B cell (primary cell): ENCODE data around the gene TLK1. TPM values are rescaled to one million over a fixed set of nuclear protein-coding genes. Genes with fewer than 3 reads are reported as not detected.
A peak's percentile ranks its signal among the peaks of the same experiment; 100 is the strongest.

Source experiments
- ATAC-seq: fragments of 200-7000 bp; cut with Tn5 transposase; one replicate; pipeline ENCODE4 v1.10.0; 2021; ENCODE audit warnings: low read depth, mild to moderate bottlenecking, moderate number of reproducible peaks, moderate library complexity
- CTCF ChIA-PET: fragments of 350-600 bp; sonication (Branson Sonifier 250); formaldehyde crosslinking; loops from one replicate; lab custom pipeline; 2021; ENCODE audit warnings: antibody characterized with exemption, inconsistent platforms; lab: Charles Lee
- POLR2A ChIA-PET: fragments of 350-600 bp; sonication (Branson Sonifier 250); formaldehyde crosslinking; loops from one replicate; lab custom pipeline; 2021; ENCODE audit warnings: antibody characterized with exemption; lab: Charles Lee
- DNase-seq: peaks from one replicate; pipeline ENCODE4 v3.0.0; 2013
- H2AFZ ChIP-seq: 2 replicates; pipeline ENCODE4 v1.6.1; 2012; ENCODE audit warnings: mild to moderate bottlenecking, low read depth, low read length; ENCODE audit not compliant: insufficient read depth, poor library complexity, severe bottlenecking
- H3K27ac ChIP-seq, 2 donors: 1 replicate in 1 of 2; 2 replicates in 1 of 2; pipeline ENCODE4 v1.5.1; 2012 to 2013; ENCODE audit warnings: low read length in 2 of 2, mild to moderate bottlenecking in 2 of 2, moderate library complexity in 1 of 2
- H3K27me3 ChIP-seq, 4 experiments: fragments of 200-600 bp in 1 of 4; sonication (generic) in 1 of 4; replicated peaks in 1 of 4; 1 replicate in 2 of 4; 2 replicates in 2 of 4; pipeline versions ENCODE4 v1.6.1 to v1.7.0; 2013 to 2016; ENCODE audit warnings: low read length in 3 of 4, mild to moderate bottlenecking in 2 of 4, mixed read lengths in 1 of 4, moderate library complexity in 1 of 4; ENCODE audit not compliant: insufficient read depth in 4 of 4, control insufficient read depth in 3 of 4; ENCODE audit errors: control extremely low read depth in 1 of 4
- H3K36me3 ChIP-seq, 2 experiments: replicated peaks in 1 of 2; 1 replicate in 1 of 2; 2 replicates in 1 of 2; pipeline versions ENCODE4 v1.6.1 to v1.7.1; 2013; ENCODE audit warnings: low read length in 1 of 2; ENCODE audit not compliant: insufficient read depth in 2 of 2, control insufficient read depth in 1 of 2; ENCODE audit errors: control extremely low read depth in 1 of 2, extremely low read depth in 1 of 2
- H3K4me1 ChIP-seq, 2 donors: fragments of 200-600 bp in 1 of 2; sonication (generic) in 1 of 2; 1 replicate in 1 of 2; 2 replicates in 1 of 2; pipeline versions ENCODE4 v1.5.1 to v1.6.1; 2013 to 2017; ENCODE audit warnings: low read length in 2 of 2; ENCODE audit not compliant: control insufficient read depth in 2 of 2, insufficient read depth in 2 of 2
- H3K4me2 ChIP-seq: replicated peaks from 2 replicates; pipeline ENCODE3; 2012; ENCODE audit warnings: mild to moderate bottlenecking, low read depth, low read length; ENCODE audit not compliant: poor library complexity, severe bottlenecking
- H3K4me3 ChIP-seq, 5 experiments: fragments of 200-600 bp in 1 of 5; sonication (generic) in 1 of 5; 1 replicate in 3 of 5; 2 replicates in 2 of 5; pipeline versions ENCODE4 v1.5.1 to v1.7.0; 2011 to 2016; ENCODE audit warnings: low read length in 4 of 5, mild to moderate bottlenecking in 4 of 5, low read depth in 2 of 5, control low read depth in 1 of 5, moderate library complexity in 1 of 5; ENCODE audit not compliant: insufficient read depth in 1 of 5; ENCODE audit errors: control extremely low read depth in 1 of 5, extremely low read depth in 1 of 5
- H3K79me2 ChIP-seq: fragments of 200-600 bp; sonication (generic); one replicate; pipeline ENCODE4 v1.6.0; 2016; ENCODE audit warnings: low read length; ENCODE audit not compliant: control insufficient read depth, insufficient read depth
- H3K9ac ChIP-seq: fragments of 200-600 bp; sonication (generic); 2 replicates; pipeline ENCODE4 v1.6.1; 2017; ENCODE audit warnings: mild to moderate bottlenecking, low read length, moderate library complexity
- H3K9me3 ChIP-seq, 3 donors: one replicate each; pipeline versions ENCODE4 v1.6.1 to v1.7.1; 2013; ENCODE audit warnings: low read length in 2 of 3; ENCODE audit not compliant: control insufficient read depth in 2 of 3, insufficient read depth in 1 of 3; ENCODE audit errors: control extremely low read depth in 1 of 3
- H4K20me1 ChIP-seq: 2 replicates; pipeline ENCODE4 v1.6.0; 2012; ENCODE audit warnings: mild to moderate bottlenecking, low read length; ENCODE audit not compliant: insufficient read depth, control insufficient read depth, poor library complexity, severe bottlenecking
- H3K27ac Mint-ChIP-seq: one replicate; pipeline ENCODE4 v1.8.0; 2021; ENCODE audit warnings: mixed read lengths
- H3K27me3 Mint-ChIP-seq: one replicate; pipeline ENCODE4 v1.8.0; 2021; ENCODE audit warnings: mixed read lengths
- H3K4me1 Mint-ChIP-seq: one replicate; pipeline ENCODE4 v1.8.0; 2021; ENCODE audit warnings: mixed read lengths
- H3K4me3 Mint-ChIP-seq: one replicate; pipeline ENCODE4 v1.8.0; 2021; ENCODE audit warnings: mixed read lengths
- H3K9me3 Mint-ChIP-seq: one replicate; pipeline ENCODE4 v1.8.0; 2022; ENCODE audit warnings: mixed read lengths; ENCODE audit not compliant: insufficient read depth
- EZH2 ChIP-seq: IDR thresholded peaks from 2 replicates; pipeline ENCODE4 v1.6.1; 2012; ENCODE audit warnings: borderline replicate concordance, low read depth, mild to moderate bottlenecking, moderate library complexity, low read length; ENCODE audit not compliant: insufficient read depth, poor library complexity, severe bottlenecking
- WGBS: methylation state at CpG from one replicate; pipeline ENCODE4 v1.1.5; 2013; ENCODE audit warnings: missing lambda C conversion rate; ENCODE audit not compliant: insufficient coverage; 5-methylcytosine and 5-hydroxymethylcytosine counted together
- intact Hi-C: fragments of 100-400 bp; cut with micrococcal nuclease; formaldehyde crosslinking; loops from one replicate; pipeline ENCODE4 v1.10.0; 2022
- polyA plus RNA-seq: library from polyadenylated mRNA; depleted of rRNA; stranded (reverse); fragments of >200 nt; gene quantifications from 2 replicates; pipeline ENCODE4 v1.2.3, GENCODE V29; 2012
- total RNA-seq, 2 donors: library from RNA; stranded (reverse); fragments of 120-200 nt in 1 of 2; gene quantifications; 1 replicate in 1 of 2; 2 replicates in 1 of 2; pipeline versions ENCODE4 v1.2.3 to v1.2.4, GENCODE V29; 2013 to 2022
- TF ChIP-seq, protein P1 (sequence below): fragments of 200-600 bp; IDR thresholded peaks from one replicate; pipeline ENCODE4 v1.8.0; 2022; ENCODE audit warnings: antibody characterized with exemption, mild to moderate bottlenecking

The TLK1 gene
- total and polyA plus RNA-seq, 2 donors (not counting 1 experiment from before 2014, with no cell fraction given): 13.8 to 186 TPM

DNA sequence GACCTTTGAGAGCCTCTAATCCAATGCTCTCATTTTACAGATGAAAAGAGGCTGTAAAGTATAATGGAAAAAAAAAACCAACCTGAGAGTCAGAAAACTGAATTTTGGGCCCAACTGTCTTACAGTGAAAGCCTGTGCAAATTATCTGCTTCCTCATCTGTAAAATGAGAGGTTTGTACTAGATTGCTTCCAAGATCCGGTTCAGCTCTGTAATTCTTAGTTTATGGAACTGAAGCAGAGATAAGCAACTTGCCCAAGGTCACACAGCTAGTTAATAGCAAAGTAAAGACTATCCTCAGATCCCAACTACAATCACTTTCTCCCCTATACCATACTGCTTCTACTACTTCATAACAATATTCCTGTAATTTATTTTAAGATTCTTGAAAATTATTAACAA is 6.3 kb downstream of the TLK1 start:
- no peaks in the 10 kb centered on the region for H3K27me3 ChIP-seq
- no peaks in the 10 kb centered on the region for H3K36me3 ChIP-seq
- H3K9ac ChIP-seq: no peak overlapping the region
- no peaks in the 10 kb centered on the region for H3K27me3 Mint-ChIP-seq
- no peak for DNase-seq
- no peak for ATAC-seq
- peak overlapping the region in 1 of 2 donors; percentile 40 for H3K27ac ChIP-seq
- peaks cover 100% of the 10 kb centered on the region for H3K79me2 ChIP-seq
- H3K27ac Mint-ChIP-seq: peak overlapping the region; percentile 5
- peaks cover 76% of the 10 kb centered on the region for H3K4me1 Mint-ChIP-seq
- peaks cover 39% of the 10 kb centered on the region for H4K20me1 ChIP-seq
- no peak overlapping the region for H2AFZ ChIP-seq
- TF ChIP-seq EZH2: no peak
- TF ChIP-seq, protein P1, sequence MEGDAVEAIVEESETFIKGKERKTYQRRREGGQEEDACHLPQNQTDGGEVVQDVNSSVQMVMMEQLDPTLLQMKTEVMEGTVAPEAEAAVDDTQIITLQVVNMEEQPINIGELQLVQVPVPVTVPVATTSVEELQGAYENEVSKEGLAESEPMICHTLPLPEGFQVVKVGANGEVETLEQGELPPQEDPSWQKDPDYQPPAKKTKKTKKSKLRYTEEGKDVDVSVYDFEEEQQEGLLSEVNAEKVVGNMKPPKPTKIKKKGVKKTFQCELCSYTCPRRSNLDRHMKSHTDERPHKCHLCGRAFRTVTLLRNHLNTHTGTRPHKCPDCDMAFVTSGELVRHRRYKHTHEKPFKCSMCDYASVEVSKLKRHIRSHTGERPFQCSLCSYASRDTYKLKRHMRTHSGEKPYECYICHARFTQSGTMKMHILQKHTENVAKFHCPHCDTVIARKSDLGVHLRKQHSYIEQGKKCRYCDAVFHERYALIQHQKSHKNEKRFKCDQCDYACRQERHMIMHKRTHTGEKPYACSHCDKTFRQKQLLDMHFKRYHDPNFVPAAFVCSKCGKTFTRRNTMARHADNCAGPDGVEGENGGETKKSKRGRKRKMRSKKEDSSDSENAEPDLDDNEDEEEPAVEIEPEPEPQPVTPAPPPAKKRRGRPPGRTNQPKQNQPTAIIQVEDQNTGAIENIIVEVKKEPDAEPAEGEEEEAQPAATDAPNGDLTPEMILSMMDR: no peak
- H3K4me3 ChIP-seq: no peak overlapping the region
- intact Hi-C loops: no loop called here
- H3K9me3 Mint-ChIP-seq: no peaks in the 10 kb centered on the region
- peak overlapping the region; percentile 18 for H3K4me2 ChIP-seq
- peaks cover 0 to 3% (median 0%) of the 10 kb centered on the region in 3 donors for H3K9me3 ChIP-seq
- ChIA-PET CTCF (interaction anchor here (1.0 to 10.3 kb wide), 4 partner anchors 9 to 262 kb away, joined by 3 to 78 read pairs (median 5); no protein-coding TSS in a partner anchor), POLR2A (no interaction called here)
- WGBS: no CpG with 5 or more reads among the region's 1 CpG
- H3K4me1 ChIP-seq: peaks cover 30 to 49% of the 10 kb centered on the region in 2 donors
- peak overlapping the region; percentile 38 for H3K4me3 Mint-ChIP-seq

DNA sequence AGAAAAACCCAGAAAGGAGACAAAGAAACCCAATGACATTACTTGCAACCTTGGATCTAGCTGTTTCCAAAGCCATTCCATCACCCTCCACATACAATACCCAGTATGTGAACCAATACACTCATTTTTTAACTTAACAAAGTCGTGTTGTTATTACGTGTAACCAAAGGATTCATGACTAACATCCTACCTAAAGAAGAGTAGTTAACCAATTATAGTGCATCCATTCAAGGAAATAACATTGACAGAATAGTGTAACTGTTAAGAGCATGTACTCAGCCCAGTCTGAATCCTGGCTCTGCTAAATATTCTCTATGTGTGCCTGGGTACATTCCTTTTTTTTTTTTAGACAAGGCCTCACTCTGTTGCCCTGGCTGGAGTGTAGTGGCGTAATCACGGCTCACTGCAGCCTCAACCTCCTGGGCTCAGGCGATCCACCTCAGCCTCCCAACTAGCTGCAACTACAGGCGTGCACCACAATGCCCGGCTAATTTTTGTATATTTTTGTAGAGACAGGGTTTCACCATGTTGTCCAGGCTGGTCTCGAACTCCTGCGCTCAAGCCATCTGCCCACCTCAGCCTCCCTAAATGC is 9.9 kb downstream of the TLK1 start:
- Histone ChIP-seq H4K20me1 (peaks cover 56% of the 10 kb centered on the region), H3K79me2 (peaks cover 97% of the 10 kb centered on the region), H3K9ac (no peak overlapping the region), H3K9me3 (peaks cover 0 to 3% (median 0%) of the 10 kb centered on the region in 3 donors), H3K36me3 (no peaks in the 10 kb centered on the region), H3K4me2 (no peak overlapping the region), H2AFZ (no peak overlapping the region), H3K27me3 (no peaks in the 10 kb centered on the region), H3K27ac (no peak overlapping the region), H3K4me3 (no peak overlapping the region), H3K4me1 (peaks cover 36 to 50% of the 10 kb centered on the region in 2 donors)
- Mint-ChIP-seq H3K4me3 (no peak overlapping the region), H3K9me3 (no peaks in the 10 kb centered on the region), H3K4me1 (peaks cover 74% of the 10 kb centered on the region), H3K27ac (peak overlapping the region; percentile 58), H3K27me3 (no peaks in the 10 kb centered on the region)
- ATAC-seq (no peak), DNase-seq (no peak)
- TF ChIP-seq EZH2: no peak
- TF ChIP-seq, protein P1: no peak
- ChIA-PET POLR2A (interaction anchor here (0.7 kb wide), 1 partner anchor 139 kb away, joined by 3 read pairs; no protein-coding TSS in a partner anchor), CTCF (interaction anchor here (1.8 kb wide), 1 partner anchor 265 kb away, joined by 8 read pairs; no protein-coding TSS in a partner anchor)
- no CpG with 5 or more reads among the region's 9 CpGs for WGBS
- intact Hi-C loops: no loop called here
